Stimulated activated CD4-positive, alpha-beta T cell treated with anti-CD3 and anti-CD28 coated beads, Interleukin-12 subunit alpha, Interleukin-12 subunit beta, amount 100 ng/mL, for 48 hours (primary cell): Measurements from ENCODE around the gene HGD.

Source experiments
- DNase-seq, 3 donors: peaks; one replicate each; pipeline ENCODE4 v3.0.0-alpha.2; 2020; ENCODE audit warnings: low read depth in 2 of 3, low spot score in 1 of 3

The HGD gene

DNA sequence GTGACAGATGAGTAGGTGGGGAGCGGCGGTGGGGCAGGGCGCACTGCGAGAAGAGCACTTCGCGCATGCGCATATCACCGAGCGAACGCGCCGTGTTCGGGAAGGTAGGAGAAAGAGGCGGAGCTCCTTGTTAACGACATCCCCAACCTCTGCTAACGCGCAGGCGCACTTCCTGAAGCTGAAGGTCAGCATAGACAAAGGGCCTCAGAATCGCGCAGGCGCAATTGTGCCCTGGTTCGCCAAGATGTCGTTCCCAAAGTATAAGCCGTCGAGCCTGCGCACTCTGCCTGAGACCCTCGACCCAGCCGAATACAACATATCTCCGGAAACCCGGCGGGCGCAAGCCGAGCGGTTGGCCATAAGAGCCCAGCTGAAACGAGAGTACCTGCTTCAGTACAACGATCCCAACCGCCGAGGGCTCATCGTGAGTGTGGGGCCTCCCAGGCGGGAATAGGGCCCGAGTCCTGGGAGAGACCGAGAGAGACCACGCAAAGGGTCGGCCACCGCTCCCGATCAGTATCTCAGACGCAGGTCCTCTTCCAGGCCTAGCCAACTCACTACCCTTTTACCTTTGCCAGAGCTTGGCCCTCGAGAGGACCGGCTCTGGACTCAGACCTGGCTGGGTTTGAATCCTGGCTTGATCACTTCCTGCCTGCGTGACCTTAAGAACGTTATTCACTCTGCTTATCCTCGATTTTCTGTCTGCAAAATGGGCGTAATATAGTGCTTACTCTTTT lies 85.8 kb downstream of the HGD start, which contains the start of gene NDUFB4:
TSS of gene NDUFB4 (plus strand) at position 221 of the 737 bp plus-strand sequence. CDS start at position 245, 24 bp downstream.
- DNase-seq: peak; percentile 83 to 92 (median 92)

DNA sequence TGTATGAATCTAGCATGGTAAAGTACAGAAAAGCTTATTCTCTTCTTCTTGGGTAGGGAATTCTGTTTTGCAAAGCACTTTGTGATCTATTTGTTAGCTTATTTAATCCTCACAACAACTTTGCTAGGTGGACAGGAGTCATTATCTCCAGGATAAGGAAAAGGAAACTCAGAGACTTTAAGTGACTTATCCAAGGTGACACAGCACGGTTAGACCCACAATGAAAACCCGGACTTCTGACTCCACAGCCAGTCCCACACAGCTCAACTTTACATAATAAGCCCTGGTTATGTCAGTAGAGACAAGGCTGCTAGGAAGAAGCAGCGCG lies 86.3 kb downstream of the HGD start:
- no peak for DNase-seq

DNA sequence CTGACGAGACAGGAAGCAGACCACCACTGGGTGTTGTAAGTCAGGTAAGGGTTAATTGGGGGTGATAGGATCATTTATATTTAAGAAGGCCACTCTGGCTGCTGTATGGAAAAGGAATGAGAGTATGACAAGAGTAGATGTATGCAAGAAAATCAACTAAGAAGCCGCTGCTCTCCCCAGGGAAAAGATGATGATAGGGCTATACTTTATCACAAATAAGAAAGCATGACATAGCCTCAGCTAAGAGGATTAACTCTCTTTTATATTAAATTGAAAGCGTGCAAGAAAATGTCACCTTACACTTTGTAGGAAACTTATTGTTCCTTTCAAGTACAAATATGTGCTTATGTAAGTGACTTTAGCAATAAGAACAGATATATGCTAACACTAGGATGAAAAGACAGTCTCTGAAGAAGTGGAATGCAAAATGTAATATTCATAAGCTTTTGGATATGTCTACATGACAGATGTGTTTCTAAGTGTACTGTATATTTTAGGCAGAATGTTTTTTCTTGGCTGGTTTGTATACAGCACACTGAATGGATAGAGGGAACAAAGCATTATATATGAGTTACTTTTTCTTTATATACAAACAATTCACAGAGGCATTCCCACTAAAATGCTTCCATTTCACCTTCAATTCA lies 94.6 kb downstream of the HGD start:
- DNase-seq: no peak
